GM19240 (cell line): ENCODE measurements around the gene ANAPC2.

Source experiments
- DNase-seq: peaks from one replicate; pipeline ENCODE4 v3.0.0; 2011; ENCODE audit warnings: low spot score; ENCODE audit not compliant: insufficient read length

Gene ANAPC2

GRCh38 chr9:137194388-137194787, 6.0 kb upstream of the ANAPC2 start:
- no peak for DNase-seq

- DNase-seq: no peak
Measured at GRCh38 chr9:137193771-137194170, 5.4 kb upstream of the ANAPC2 start.

- DNase-seq: no peak
Measured at GRCh38 chr9:137192859-137193258, 4.5 kb upstream of the ANAPC2 start.

GRCh38 chr9:137192448-137192780, 4.1 kb upstream of the ANAPC2 start:
- DNase-seq: no peak

- DNase-seq: no peak
Measured at GRCh38 chr9:137191691-137192447, 3.5 kb upstream of the ANAPC2 start.

DNA sequence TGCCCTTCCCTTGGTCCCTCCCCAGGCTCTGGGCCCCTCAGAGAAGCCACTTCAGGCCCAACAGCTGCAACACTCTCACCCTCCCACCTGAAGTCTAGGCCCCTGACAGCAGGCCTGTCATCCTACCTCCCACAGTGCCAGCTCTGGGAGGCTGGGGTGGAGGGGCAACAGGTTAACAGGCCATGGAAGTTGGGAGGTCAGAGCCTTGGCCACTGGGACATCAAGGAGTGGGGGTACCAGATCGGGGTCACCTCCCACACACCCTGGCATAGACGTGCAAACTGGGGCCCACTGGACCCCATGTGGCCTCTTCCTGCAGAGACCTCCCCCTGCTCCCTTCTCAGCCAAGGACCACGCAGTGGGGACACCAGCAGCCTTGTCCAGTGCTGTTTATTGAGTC, 2.9 kb upstream of the ANAPC2 start:
- no peak for DNase-seq

DNA sequence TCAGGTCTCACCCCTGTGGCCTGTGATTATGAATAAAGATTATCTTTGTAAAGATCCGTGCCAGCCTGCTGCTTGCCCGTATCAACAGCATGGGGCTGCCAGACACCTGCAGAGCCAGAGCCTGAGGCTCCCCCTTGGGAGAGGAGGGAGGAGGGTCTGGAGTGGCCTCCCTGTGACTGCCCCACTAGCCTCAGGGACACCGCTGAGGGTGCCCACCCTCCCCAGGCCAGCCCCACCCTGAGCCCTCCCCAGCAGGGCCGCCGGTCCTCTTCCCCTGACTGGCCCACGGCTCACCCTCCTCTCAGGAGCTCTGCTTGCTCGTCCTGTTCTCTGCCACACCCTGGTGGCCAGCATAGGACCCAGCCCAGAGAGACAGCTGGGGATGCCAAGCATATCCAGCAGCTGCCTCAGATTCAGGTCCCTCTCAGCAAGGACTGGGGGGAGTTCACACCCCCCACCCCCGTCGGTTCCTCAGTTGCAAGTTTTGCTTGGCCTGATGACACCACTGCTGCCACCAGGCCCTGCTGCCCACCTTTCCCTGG, 2.0 kb upstream of the ANAPC2 start:
- no peak for DNase-seq

DNA sequence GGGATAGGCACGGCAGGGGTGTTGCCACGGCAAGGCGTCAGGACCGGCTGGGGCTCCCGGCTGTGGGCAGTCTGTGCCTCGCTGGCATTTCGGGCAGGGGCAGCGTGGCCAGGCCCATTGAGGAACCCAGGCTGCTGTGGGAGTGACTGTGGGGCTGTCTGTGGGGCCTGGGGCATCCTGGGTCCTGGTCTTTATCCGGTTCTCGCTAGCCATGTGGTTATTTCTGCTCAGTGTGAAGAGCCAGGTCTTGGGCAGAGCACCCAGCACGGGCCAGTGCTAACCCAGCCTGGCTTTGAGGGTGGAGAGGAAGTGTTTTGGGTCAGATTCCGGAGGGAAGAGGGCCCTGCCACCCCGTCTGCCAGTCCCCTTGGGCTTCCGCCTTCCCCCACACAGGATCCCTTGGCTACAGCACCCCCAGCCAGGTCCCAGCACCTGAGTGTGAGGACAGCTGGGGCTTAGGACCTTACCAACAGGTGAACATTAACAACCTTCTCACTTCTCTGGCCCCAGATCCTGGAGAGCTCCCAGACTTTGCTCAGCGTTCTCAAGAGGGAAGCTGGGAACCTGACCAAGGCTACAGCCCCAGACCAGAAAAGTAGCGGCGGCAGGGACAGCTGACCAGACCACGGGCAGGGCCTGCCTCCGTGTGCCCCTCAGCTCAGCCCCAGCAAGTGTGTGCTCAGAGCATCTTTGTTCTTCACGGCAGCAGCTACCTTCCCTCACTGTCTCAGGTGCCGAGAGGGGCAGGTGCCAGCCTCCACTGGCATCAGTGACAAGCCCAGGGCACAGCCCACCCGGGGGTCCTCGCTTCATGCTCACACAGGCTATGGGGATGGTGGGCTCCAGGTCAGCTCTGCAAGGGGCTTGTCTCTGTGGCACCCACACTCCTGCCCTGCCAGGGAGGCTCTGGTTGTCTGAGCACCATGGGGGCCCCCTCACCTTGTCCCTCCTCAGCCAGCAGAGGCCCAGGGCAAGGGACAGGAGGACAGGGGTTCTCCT, 1.2 kb upstream of the ANAPC2 start:
- no peak for DNase-seq

DNA sequence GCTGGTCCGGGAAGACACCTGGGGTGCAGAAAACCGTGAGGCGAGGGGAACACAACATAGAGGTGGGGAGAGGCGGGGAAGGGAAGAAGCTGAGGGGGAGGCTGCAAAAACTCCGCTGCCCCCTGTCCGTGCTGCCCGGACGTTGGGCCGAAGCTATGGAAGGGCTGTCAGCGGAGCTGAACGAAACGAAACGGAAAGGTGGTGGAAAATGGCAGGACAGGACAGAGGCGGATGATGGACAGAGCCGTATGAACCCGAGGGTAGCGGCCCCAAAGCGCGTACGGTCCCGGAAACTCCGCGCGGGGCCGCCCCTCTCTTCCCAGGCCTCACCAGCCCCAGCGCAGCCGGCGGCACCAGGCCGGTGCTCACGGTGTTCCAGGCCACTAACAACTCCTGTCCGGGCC, 272 bp downstream of the ANAPC2 start:
- DNase-seq: no peak

DNA sequence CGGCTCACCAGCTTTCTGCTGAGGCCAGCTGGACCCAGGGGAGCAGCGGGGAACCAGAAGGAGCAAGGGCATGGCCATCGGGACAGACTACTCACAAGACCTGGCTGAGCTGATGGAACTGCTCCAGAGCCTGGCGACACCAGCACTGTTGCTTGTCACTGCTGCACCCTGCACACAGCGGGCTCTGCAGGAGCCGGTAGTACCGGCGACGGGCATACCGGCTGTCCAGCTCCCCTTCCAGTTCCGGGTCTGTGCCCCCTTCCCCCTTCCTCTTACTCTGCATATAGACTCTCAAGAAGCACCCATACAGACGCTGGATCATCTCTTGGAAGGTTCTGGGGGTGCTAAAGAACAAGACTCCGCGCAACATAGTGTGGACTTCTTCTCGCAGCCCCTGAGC, 974 bp downstream of the ANAPC2 start:
- no peak for DNase-seq

DNA sequence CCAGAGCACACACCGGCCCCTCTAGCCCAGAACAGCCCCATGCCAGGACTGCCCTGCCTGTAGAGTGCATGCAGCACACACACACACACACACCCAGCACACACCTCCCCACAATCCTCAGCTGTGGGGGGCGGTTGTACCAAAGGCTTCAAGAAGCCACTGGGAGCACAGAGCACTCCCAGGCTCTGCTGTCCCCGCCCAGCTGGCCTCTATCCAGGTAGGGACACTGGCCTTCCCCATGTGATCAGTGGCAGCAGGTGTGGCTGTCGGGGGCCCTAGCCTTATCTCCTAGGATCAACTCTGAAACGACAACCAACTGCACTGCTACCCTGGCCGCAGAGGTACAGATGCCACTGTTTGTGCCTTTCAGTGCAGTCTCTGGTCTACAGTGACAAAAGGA, 2.0 kb downstream of the ANAPC2 start:
- DNase-seq: no peak

DNA sequence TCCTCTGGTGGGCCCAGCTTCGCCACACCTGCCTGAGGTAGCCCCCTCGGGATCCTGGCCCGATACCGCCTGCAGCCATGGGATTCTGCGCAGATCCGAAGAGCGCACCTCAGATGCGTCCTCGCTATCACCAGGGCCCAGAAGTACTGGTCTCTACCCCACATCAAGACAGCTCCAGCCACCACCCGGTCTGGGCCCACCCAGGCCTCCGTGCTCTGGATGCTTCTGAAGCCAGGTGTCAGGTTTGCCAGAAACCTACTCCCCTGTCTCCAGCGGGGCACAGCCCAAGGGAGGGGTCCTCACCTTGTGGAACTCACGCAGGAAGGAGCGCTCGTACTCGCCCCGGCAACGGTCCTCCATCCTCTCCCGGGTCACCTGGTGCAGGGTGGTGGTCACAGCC, 2.4 kb downstream of the ANAPC2 start:
- DNase-seq: no peak

DNA sequence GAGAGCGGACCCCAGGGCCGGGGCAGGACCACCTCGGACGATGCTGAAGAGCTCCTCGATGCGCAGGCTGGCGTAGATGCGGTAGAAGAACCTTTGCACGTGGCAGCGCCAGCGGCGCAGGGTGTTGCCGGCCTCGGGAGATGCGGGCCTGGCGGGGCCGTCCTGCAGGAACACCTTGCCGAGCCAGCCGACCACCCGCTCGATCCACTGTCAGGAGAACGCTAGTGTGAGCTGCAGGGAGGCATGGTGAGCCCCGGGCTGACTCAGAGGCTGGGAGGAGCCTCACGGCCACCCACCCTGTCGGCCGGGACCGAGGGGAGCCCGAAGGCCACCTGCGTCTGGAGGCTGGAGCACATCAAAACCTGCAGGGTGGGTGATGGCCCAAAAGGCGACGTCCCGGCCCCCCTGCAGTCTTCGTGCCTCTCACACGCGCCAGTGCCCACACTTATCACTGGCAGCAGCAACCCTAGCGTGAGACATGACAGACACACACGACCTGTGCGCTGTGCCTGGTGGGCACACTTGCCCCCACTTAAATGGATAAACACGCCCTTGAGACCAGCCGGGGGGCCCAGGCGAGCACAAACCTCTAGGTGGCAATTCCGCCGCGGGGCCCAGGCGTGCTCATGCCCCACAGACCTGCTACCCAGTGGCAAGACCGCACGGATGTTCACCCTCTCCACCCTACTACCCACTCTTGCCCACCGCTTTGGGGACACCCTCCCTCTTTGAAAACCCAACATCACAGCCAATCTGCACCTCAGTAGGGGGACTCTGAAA, 3.3 kb downstream of the ANAPC2 start:
- DNase-seq: no peak

GRCh38 chr9:137183980-137184595, 4.3 kb downstream of the ANAPC2 start:
- no peak for DNase-seq

GRCh38 chr9:137182836-137183235, 5.5 kb downstream of the ANAPC2 start:
- no peak for DNase-seq

GRCh38 chr9:137181680-137182079, 6.7 kb downstream of the ANAPC2 start:
- no peak for DNase-seq

DNA sequence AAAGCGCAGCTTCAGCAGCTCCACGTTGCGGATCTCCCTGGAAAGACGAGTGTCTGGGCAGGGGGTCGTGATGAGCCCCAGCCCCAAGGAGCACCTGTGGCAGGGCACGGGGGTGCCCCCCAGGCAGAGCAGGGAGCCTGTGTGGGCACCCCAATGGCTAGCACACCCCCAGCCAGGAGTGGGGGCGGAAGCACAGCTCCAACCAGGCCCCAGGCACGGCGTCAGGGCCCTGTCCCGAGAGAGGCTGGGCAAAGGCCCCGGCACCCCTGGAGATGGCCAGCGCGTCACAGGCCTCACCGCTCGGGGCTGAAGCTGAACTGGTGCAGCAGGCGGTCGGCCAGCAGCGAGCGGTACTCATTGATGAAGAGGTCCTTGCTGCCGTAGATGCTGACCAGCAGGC, 7.9 kb downstream of the ANAPC2 start:
- DNase-seq: no peak

GRCh38 chr9:137179761-137180160, 8.6 kb downstream of the ANAPC2 start:
- DNase-seq: no peak

DNA sequence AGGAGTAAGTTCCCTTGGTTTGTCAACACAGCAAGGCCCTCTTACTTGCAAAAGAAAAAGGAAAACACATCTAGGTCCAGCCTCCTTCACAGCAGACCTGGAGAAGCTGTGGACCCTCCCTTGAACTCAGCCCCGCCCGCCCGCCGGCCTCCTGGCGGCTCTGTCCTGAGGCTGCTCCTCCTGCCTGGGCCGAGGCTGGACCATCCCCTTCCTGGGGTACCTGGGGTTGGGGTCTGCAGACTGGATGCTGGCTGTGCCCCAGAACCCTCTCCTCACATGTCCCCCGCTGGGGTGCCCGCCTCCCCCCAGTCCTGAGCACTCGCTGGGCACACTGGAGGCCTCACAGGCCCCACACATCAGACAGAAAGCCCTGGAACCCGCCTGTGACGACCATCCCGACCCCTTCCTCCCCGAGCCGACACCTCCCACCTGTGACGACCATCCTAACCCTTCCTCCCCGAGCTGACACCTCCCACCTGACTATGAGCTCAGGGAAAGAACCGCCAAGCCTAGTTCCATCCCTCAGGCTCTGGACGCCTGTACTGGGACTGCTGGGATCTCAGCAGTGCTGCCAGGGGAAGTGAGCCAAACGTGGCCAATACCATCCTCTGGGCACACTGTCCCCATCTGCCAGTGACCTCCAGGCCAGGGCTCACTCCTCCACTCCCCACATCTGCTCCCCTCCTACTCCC, 9.3 kb downstream of the ANAPC2 start:
- no peak for DNase-seq

DNA sequence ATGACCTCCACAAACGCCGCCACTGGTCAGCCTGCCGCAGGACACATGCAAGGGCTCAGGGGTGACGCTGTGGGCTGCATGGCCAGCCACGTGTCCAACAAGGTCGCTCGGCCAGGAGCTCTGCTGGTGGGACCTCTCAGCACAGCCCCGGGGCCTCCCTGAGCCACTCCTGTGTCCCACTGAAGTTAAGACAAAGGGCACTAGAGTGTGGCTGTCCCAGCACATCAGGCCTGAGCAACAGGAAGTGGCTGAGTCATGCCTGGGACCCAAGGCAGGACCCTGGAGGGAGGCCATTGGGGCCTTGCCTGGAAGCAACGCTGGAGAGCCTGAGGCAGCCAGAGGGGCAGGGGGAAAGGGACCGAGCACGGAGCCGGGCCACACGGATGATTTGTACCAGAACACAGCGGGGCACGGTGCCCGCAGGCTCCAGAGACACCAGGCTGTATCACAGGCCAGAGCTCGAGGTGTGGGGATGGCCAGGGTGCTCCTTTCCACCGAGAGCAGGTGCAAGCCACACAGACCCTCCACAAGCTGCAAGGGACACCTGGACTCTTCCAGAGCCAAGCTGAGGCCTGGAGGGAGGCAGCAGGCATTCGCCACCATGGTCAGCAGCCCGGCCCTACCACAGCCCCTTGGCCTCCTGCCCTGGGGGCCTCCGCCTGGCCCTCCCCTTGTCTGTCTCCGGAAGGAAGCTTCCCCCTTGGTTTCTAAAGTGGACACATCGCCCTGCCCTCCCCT, 10.0 kb downstream of the ANAPC2 start:
- DNase-seq: no peak
